ENCODE data around the gene ECHDC3. TPM values are rescaled to one million over a fixed set of nuclear protein-coding genes. Genes with fewer than 3 reads are reported as not detected.

The ECHDC3 gene
- total RNA-seq, 1 experiment from 2014 or later = 13.0 TPM

DNA sequence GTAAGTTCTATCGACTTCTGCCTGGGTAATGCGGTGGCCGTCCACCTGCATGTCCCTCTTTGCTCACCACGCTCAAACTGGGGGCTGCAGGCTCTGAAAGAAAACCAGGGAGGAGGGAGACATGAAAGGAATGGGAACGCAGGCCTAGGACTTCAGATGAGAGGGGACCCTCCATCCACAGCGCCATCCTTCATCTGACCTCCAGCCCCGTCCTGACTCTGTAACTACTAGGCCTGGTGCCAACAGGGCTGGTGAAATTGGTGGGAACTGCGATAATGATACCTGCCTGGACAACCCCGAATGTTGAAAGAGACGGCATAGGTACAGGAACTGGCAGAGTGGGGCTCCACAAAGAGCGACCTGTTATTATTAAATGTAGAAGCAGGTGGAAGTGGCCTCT lies 1.3 kb upstream of the ECHDC3 start:
- BruUV-seq (replicated peaks) = no TSS peak
- Histone ChIP-seq H3K27ac (ENCODE audit: low read depth, low read length) (no peak overlapping the region), H4K20me1 (ENCODE audit: insufficient read depth) (no peaks in the 10 kb centered on the region), H3K27me3 (ENCODE audit: insufficient read depth, low read length) (no peaks in the 10 kb centered on the region), H3K9me3 (ENCODE audit: control insufficient read depth in 1 of 2, insufficient read depth in 1 of 2, low read depth in 1 of 2, low read length in 2 of 2) (no peaks in the 10 kb centered on the region), H3K4me3 (replicated peaks in 1 of 2; ENCODE audit: low read depth in 1 of 2, low read length in 2 of 2) (no peak overlapping the region), H3K4me2 (ENCODE audit: low read length) (no peak overlapping the region), H3K79me2 (ENCODE audit: insufficient read depth, low read length) (0 out of 2 replicates have a peak, but pooled peaks cover 2% of the 10 kb centered on the region), H3K9ac (ENCODE audit: low read length) (no peak overlapping the region), H2AFZ (ENCODE audit: low read depth, low read length, poor library complexity, severe bottlenecking) (no peak overlapping the region), H3K9me2 (ENCODE audit: insufficient read depth) (no peaks in the 10 kb centered on the region), H3K36me3 (ENCODE audit: control insufficient read depth in 1 of 2, insufficient read depth in 2 of 2, low read length in 2 of 2) (no peaks in the 10 kb centered on the region), H3K4me1 (ENCODE audit: control insufficient read depth in 1 of 2, insufficient read depth in 2 of 2, low read length in 2 of 2) (peaks cover 3 to 13% of the 10 kb centered on the region in 2 experiments; a peak in 2 of 4 replicates)
- ChIA-PET POLR2A (no interaction called here), CTCF (no interaction called here), RAD21 (ENCODE audit: low non-redundant PET in 1 of 2, low total read pairs in 2 of 2, uncharacterized antibody in 2 of 2, unreplicated experiment in 2 of 2) (no interaction called here)
- intact Hi-C loops (cut with micrococcal nuclease) = no loop called here
- ATAC-seq (no peak), DNase-seq (ENCODE audit: low read depth, low spot score) (no peak)
- TF ChIP-seq POLR2A (IDR thresholded peaks at IDR 0.05; ENCODE audit: borderline replicate concordance, extremely low read depth, insufficient read depth, insufficient read length) (no peak), EZH2 (IDR thresholded peaks at IDR 0.05) (no peak), TCF7L2 (IDR thresholded peaks at IDR 0.05; ENCODE audit: borderline replicate concordance, extremely low read depth, insufficient read depth, insufficient read length) (no peak), CEBPB (IDR thresholded peaks at IDR 0.05; ENCODE audit: low read depth) (no peak), EGR1 (IDR thresholded peaks at IDR 0.05; ENCODE audit: low read depth) (no peak), ZNF274 (IDR thresholded peaks at IDR 0.05; ENCODE audit: low read depth, low read length) (no peak), YY1 (IDR thresholded peaks at IDR 0.05; ENCODE audit: extremely low read depth, insufficient replicate concordance, low read depth, low read length) (no peak), ZFX (IDR thresholded peaks at IDR 0.05) (no peak)
- TF ChIP-seq, protein P1, sequence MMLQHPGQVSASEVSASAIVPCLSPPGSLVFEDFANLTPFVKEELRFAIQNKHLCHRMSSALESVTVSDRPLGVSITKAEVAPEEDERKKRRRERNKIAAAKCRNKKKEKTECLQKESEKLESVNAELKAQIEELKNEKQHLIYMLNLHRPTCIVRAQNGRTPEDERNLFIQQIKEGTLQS (IDR thresholded peaks at IDR 0.05) = no peak

DNA sequence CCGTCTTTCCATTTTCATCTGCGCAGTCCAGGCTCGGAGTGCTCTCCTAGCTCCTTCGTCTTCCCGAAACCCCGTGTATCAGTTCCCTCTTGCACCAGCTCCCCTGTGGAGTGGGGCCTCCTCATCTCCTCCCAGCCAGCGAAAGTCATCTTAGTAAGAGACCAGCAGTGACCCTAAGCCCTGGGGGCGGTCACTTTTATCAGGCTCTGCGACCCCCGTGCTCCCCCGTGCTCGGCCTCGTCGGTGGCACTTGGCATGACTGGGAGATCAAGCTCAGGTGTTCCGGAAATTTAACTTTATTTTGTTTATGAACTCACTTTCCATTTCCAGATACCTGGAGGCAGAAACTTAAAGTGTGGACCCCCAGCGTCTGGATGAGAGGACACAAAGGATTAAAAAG lies 574 bp upstream of the ECHDC3 start:
- Histone ChIP-seq H3K9ac (ENCODE audit: low read length) (no peak overlapping the region), H3K9me2 (ENCODE audit: insufficient read depth) (no peaks in the 10 kb centered on the region), H3K36me3 (ENCODE audit: control insufficient read depth in 1 of 2, insufficient read depth in 2 of 2, low read length in 2 of 2) (no peaks in the 10 kb centered on the region), H3K4me2 (ENCODE audit: low read length) (peak overlapping the region; percentile 69), H3K4me1 (ENCODE audit: control insufficient read depth in 1 of 2, insufficient read depth in 2 of 2, low read length in 2 of 2) (peaks cover 3 to 13% of the 10 kb centered on the region in 2 experiments; a peak in 2 of 4 replicates), H3K4me3 (replicated peaks in 1 of 2; ENCODE audit: low read depth in 1 of 2, low read length in 2 of 2) (peak overlapping the region; percentile 23 to 28; a peak in 2 of 4 replicates), H3K27me3 (ENCODE audit: insufficient read depth, low read length) (no peaks in the 10 kb centered on the region), H3K9me3 (ENCODE audit: control insufficient read depth in 1 of 2, insufficient read depth in 1 of 2, low read depth in 1 of 2, low read length in 2 of 2) (no peaks in the 10 kb centered on the region), H4K20me1 (ENCODE audit: insufficient read depth) (no peaks in the 10 kb centered on the region), H3K27ac (ENCODE audit: low read depth, low read length) (no peak overlapping the region), H3K79me2 (ENCODE audit: insufficient read depth, low read length) (0 out of 2 replicates have a peak, but pooled peaks cover 2% of the 10 kb centered on the region), H2AFZ (ENCODE audit: low read depth, low read length, poor library complexity, severe bottlenecking) (no peak overlapping the region)
- no peak for ATAC-seq
- no TSS peak for BruUV-seq (replicated peaks)
- CTCF ChIA-PET = no interaction called here
- DNase-seq (ENCODE audit: low read depth, low spot score) = no peak
- POLR2A ChIA-PET = no interaction called here
- intact Hi-C loops (cut with micrococcal nuclease) = no loop called here
- RAD21 ChIA-PET (ENCODE audit: low non-redundant PET in 1 of 2, low total read pairs in 2 of 2, uncharacterized antibody in 2 of 2, unreplicated experiment in 2 of 2) = no interaction called here
- TF ChIP-seq JUND (IDR thresholded peaks at IDR 0.05) (no peak), YY1 (IDR thresholded peaks at IDR 0.05; ENCODE audit: extremely low read depth, insufficient replicate concordance, low read depth, low read length) (no peak), POLR2A (IDR thresholded peaks at IDR 0.05; ENCODE audit: borderline replicate concordance, extremely low read depth, insufficient read depth, insufficient read length) (no peak), FOSL1 (IDR thresholded peaks at IDR 0.05; ENCODE audit: low read depth) (no peak), EZH2 (IDR thresholded peaks at IDR 0.05) (no peak)
- TF ChIP-seq, protein P2, sequence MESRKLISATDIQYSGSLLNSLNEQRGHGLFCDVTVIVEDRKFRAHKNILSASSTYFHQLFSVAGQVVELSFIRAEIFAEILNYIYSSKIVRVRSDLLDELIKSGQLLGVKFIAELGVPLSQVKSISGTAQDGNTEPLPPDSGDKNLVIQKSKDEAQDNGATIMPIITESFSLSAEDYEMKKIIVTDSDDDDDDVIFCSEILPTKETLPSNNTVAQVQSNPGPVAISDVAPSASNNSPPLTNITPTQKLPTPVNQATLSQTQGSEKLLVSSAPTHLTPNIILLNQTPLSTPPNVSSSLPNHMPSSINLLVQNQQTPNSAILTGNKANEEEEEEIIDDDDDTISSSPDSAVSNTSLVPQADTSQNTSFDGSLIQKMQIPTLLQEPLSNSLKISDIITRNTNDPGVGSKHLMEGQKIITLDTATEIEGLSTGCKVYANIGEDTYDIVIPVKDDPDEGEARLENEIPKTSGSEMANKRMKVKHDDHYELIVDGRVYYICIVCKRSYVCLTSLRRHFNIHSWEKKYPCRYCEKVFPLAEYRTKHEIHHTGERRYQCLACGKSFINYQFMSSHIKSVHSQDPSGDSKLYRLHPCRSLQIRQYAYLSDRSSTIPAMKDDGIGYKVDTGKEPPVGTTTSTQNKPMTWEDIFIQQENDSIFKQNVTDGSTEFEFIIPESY (IDR thresholded peaks at IDR 0.05; ENCODE audit: extremely low read depth, insufficient replicate concordance, low read length) = no peak
- TF ChIP-seq, protein P3, sequence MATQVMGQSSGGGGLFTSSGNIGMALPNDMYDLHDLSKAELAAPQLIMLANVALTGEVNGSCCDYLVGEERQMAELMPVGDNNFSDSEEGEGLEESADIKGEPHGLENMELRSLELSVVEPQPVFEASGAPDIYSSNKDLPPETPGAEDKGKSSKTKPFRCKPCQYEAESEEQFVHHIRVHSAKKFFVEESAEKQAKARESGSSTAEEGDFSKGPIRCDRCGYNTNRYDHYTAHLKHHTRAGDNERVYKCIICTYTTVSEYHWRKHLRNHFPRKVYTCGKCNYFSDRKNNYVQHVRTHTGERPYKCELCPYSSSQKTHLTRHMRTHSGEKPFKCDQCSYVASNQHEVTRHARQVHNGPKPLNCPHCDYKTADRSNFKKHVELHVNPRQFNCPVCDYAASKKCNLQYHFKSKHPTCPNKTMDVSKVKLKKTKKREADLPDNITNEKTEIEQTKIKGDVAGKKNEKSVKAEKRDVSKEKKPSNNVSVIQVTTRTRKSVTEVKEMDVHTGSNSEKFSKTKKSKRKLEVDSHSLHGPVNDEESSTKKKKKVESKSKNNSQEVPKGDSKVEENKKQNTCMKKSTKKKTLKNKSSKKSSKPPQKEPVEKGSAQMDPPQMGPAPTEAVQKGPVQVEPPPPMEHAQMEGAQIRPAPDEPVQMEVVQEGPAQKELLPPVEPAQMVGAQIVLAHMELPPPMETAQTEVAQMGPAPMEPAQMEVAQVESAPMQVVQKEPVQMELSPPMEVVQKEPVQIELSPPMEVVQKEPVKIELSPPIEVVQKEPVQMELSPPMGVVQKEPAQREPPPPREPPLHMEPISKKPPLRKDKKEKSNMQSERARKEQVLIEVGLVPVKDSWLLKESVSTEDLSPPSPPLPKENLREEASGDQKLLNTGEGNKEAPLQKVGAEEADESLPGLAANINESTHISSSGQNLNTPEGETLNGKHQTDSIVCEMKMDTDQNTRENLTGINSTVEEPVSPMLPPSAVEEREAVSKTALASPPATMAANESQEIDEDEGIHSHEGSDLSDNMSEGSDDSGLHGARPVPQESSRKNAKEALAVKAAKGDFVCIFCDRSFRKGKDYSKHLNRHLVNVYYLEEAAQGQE (IDR thresholded peaks at IDR 0.05; ENCODE audit: low read depth) = no peak
